H1 (cell line): Measurements from ENCODE around the gene CNOT8. TPM values are rescaled to one million over a fixed set of nuclear protein-coding genes. Genes with fewer than 3 reads are reported as not detected.
"Not testable (repeated sequence)": the region's sequence is repeated elsewhere in the genome, so short reads cannot be mapped to it uniquely, and the experiment has no call there.

Experiments
- CTCF ChIA-PET: fragments of 300-600 bp; sonication (Branson Sonifier 250); formaldehyde crosslinking; loops from one replicate; lab custom pipeline; 2021; ENCODE audit not compliant: partially characterized antibody; lab: Charles Lee
- POLR2A ChIA-PET: fragments of 300-600 bp; sonication (Branson Sonifier 250); formaldehyde crosslinking; loops from one replicate; lab custom pipeline; 2021; ENCODE audit warnings: inconsistent platforms; ENCODE audit not compliant: partially characterized antibody; lab: Charles Lee
- DNase-seq, 2 experiments: peaks; one replicate each; pipeline versions ENCODE4 v3.0.0 to v3.0.0-alpha.2; 2010 to 2022; ENCODE audit warnings: low spot score in 2 of 2, low read depth in 1 of 2, mixed read lengths in 1 of 2
- FAIRE-seq: peaks from 2 replicates; lab custom pipeline; 2011; peaks lifted over from hg19 to GRCh38; lab: Jason Lieb, UNC
- H2AFZ ChIP-seq: 2 replicates; pipeline ENCODE4 v1.8.1; 2012; ENCODE audit warnings: low read length, inconsistent platforms
- H2AK5ac ChIP-seq: 2 replicates; pipeline ENCODE4 v1.6.1; 2013; ENCODE audit warnings: low read depth, low read length
- H2BK120ac ChIP-seq: replicated peaks from 2 replicates; pipeline ENCODE3; 2013; ENCODE audit warnings: low read depth, low read length, inconsistent platforms
- H2BK12ac ChIP-seq: 2 replicates; pipeline ENCODE4 v1.6.1; 2013; ENCODE audit warnings: low read depth, low read length
- H2BK15ac ChIP-seq: 2 replicates; pipeline ENCODE4 v1.6.1; 2013; ENCODE audit warnings: low read length
- H2BK20ac ChIP-seq: 2 replicates; pipeline ENCODE4 v1.6.1; 2013; ENCODE audit warnings: low read length
- H2BK5ac ChIP-seq: 2 replicates; pipeline ENCODE4 v1.6.1; 2013; ENCODE audit warnings: low read depth, low read length
- H3K14ac ChIP-seq: 2 replicates; pipeline ENCODE4 v1.6.1; 2013; ENCODE audit warnings: inconsistent platforms; ENCODE audit not compliant: insufficient read length
- H3K18ac ChIP-seq: 2 replicates; pipeline ENCODE4 v1.6.1; 2013; ENCODE audit warnings: low read length; ENCODE audit errors: extremely low read depth
- H3K23ac ChIP-seq: 2 replicates; pipeline ENCODE4 v1.6.1; 2013; ENCODE audit warnings: inconsistent platforms; ENCODE audit not compliant: insufficient read length
- H3K23me2 ChIP-seq: 2 replicates; pipeline ENCODE4 v1.6.1; 2013; ENCODE audit warnings: low read depth, low read length
- H3K27ac ChIP-seq: 2 replicates; pipeline ENCODE4 v1.6.1; 2011; ENCODE audit warnings: low read depth, low read length, inconsistent platforms
- H3K27me3 ChIP-seq, 4 experiments: replicated peaks in 1 of 4; 1 replicate in 1 of 4; 2 replicates in 3 of 4; pipeline versions ENCODE4 v1.6.1 to v1.8.1; 2011 to 2013; ENCODE audit warnings: low read length in 3 of 4, mild to moderate bottlenecking in 3 of 4, inconsistent platforms in 2 of 4, mixed read lengths in 2 of 4, moderate library complexity in 1 of 4; ENCODE audit not compliant: control insufficient read depth in 3 of 4, insufficient read depth in 3 of 4; ENCODE audit errors: extremely low read depth in 1 of 4
- H3K36me3 ChIP-seq, 4 experiments: 2 replicates each; pipeline versions ENCODE4 v1.6.1 to v1.8.1; 2011 to 2013; ENCODE audit warnings: mild to moderate bottlenecking in 4 of 4, low read length in 3 of 4, moderate library complexity in 2 of 4, control low read depth in 1 of 4, inconsistent platforms in 1 of 4; ENCODE audit not compliant: insufficient read depth in 4 of 4, control insufficient read depth in 2 of 4
- H3K4ac ChIP-seq: replicated peaks from 2 replicates; pipeline ENCODE3; 2013; ENCODE audit warnings: low read length, low read depth, mixed read lengths, inconsistent platforms; ENCODE audit not compliant: insufficient read length
- H3K4me1 ChIP-seq, 4 experiments: replicated peaks in 1 of 4; 1 replicate in 1 of 4; 2 replicates in 3 of 4; pipeline versions ENCODE4 v1.6.1 to v1.8.1; 2011 to 2013; ENCODE audit warnings: low read length in 3 of 4, inconsistent platforms in 2 of 4, mixed read lengths in 1 of 4; ENCODE audit not compliant: insufficient read depth in 4 of 4, control insufficient read depth in 3 of 4
- H3K4me2 ChIP-seq, 2 experiments: 2 replicates each; pipeline versions ENCODE4 v1.6.1 to v1.8.1; 2011 to 2013; ENCODE audit warnings: low read depth in 2 of 2, low read length in 2 of 2, control low read depth in 1 of 2, inconsistent platforms in 1 of 2, mild to moderate bottlenecking in 1 of 2; ENCODE audit not compliant: insufficient read depth in 1 of 2
- H3K4me3 ChIP-seq, 4 experiments: fragments of 200-600, 300-600 bp in 1 of 4; sonication (generic), shearing (Covaris generic), sonication (Bioruptor Twin) in 1 of 4; 2 replicates each; pipeline versions ENCODE4 v1.5.1 to v1.8.1; 2011 to 2016; ENCODE audit warnings: low read length in 4 of 4, low read depth in 3 of 4, control low read depth in 2 of 4, inconsistent platforms in 2 of 4, mild to moderate bottlenecking in 2 of 4, mixed read lengths in 1 of 4, moderate library complexity in 1 of 4; ENCODE audit not compliant: insufficient read depth in 2 of 4; ENCODE audit errors: extremely low read depth in 1 of 4
- H3K56ac ChIP-seq: replicated peaks from 2 replicates; pipeline ENCODE3; 2013; ENCODE audit warnings: low read depth, mild to moderate bottlenecking, mixed read lengths, low read length, inconsistent platforms; ENCODE audit not compliant: insufficient read length
- H3K79me1 ChIP-seq: 2 replicates; pipeline ENCODE4 v1.6.1; 2013; ENCODE audit warnings: low read depth, low read length, control low read depth
- H3K79me2 ChIP-seq, 2 experiments: 2 replicates each; pipeline versions ENCODE4 v1.6.1 to v1.8.1; 2012 to 2013; ENCODE audit warnings: low read length in 2 of 2, mild to moderate bottlenecking in 2 of 2, inconsistent platforms in 1 of 2; ENCODE audit not compliant: insufficient read depth in 2 of 2, control insufficient read depth in 1 of 2
- H3K9ac ChIP-seq, 4 experiments: replicated peaks in 1 of 4; 1 replicate in 1 of 4; 2 replicates in 3 of 4; pipeline versions ENCODE4 v1.6.1 to v1.8.1; 2011 to 2013; ENCODE audit warnings: low read depth in 3 of 4, low read length in 3 of 4, control low read depth in 2 of 4, mild to moderate bottlenecking in 2 of 4, moderate library complexity in 2 of 4, inconsistent platforms in 1 of 4; ENCODE audit errors: extremely low read depth in 1 of 4
- H3K9me3 ChIP-seq, 2 experiments: 2 replicates each; pipeline versions ENCODE4 v1.6.1 to v1.8.1; 2012 to 2013; ENCODE audit warnings: mild to moderate bottlenecking in 2 of 2, moderate library complexity in 2 of 2, control low read depth in 1 of 2, inconsistent platforms in 1 of 2, low read depth in 1 of 2, low read length in 1 of 2, mixed read lengths in 1 of 2; ENCODE audit not compliant: insufficient read depth in 2 of 2
- H4K20me1 ChIP-seq, 2 experiments: replicated peaks in 1 of 2; 2 replicates each; pipeline versions ENCODE3 to v1.8.1; 2011 to 2013; ENCODE audit warnings: inconsistent platforms in 2 of 2, low read length in 2 of 2, mild to moderate bottlenecking in 1 of 2; ENCODE audit not compliant: insufficient read depth in 2 of 2, control insufficient read depth in 1 of 2
- H4K5ac ChIP-seq: 2 replicates; pipeline ENCODE4 v1.6.1; 2013; ENCODE audit warnings: low read length, low read depth, mixed read lengths, inconsistent platforms; ENCODE audit not compliant: insufficient read length
- H4K8ac ChIP-seq: 2 replicates; pipeline ENCODE4 v1.8.0; 2013; ENCODE audit warnings: mild to moderate bottlenecking, moderate library complexity, low read length, inconsistent platforms; ENCODE audit not compliant: insufficient read depth; ENCODE audit errors: extremely low read depth
- H4K91ac ChIP-seq: replicated peaks from 2 replicates; pipeline ENCODE3; 2013; ENCODE audit warnings: low read length, mixed read lengths, inconsistent platforms; ENCODE audit not compliant: insufficient read length
- EGR1 ChIP-seq: IDR thresholded peaks from 2 replicates; pipeline ENCODE4 v1.6.1; 2011; ENCODE audit warnings: low read depth, low read length, borderline replicate concordance
- TAF1 ChIP-seq: IDR thresholded peaks from 2 replicates; pipeline ENCODE4 v1.6.1; 2011; ENCODE audit warnings: mild to moderate bottlenecking, low read depth, low read length
- WGBS, 2 experiments: shearing (Covaris generic) in 1 of 2; methylation state at CpG; one replicate each; pipeline versions ENCODE4 v1.1.6 to v1.1.7; 2013 to 2015; ENCODE audit warnings: low lambda C conversion rate in 2 of 2, mixed read lengths in 2 of 2, inconsistent platforms in 1 of 2, low coverage in 1 of 2, missing lambda C conversion rate in 1 of 2; ENCODE audit not compliant: insufficient replicate concordance in 2 of 2, insufficient coverage in 1 of 2, insufficient read length in 1 of 2; ENCODE audit errors: extremely low coverage in 1 of 2, missing lambda C conversion rate in 1 of 2; 5-methylcytosine and 5-hydroxymethylcytosine counted together
- polyA plus RNA-seq, 7 experiments: library from polyadenylated mRNA; depleted of rRNA in 3 of 7; stranded (reverse) in 5 of 7; unstranded in 2 of 7; fragments of >200 nt in 5 of 7; fragments of 200-250 nt in 2 of 7; gene quantifications; 1 replicate in 5 of 7; 2 replicates in 1 of 7; 4 replicates in 1 of 7; pipeline versions ENCODE4 v1.2.1 to v1.2.3, GENCODE V29; 2011 to 2013; ENCODE audit warnings: missing spikeins in 2 of 7, mixed read lengths in 2 of 7
- total RNA-seq: library from RNA; stranded (reverse); fragmentation: NEBNext Ultra II Directional; extraction: Animal tissue kit (Norgen Biotek cat#: 25700); gene quantifications from 2 replicates; pipeline ENCODE4 v1.2.1, GENCODE V29; 2021

Gene CNOT8
- total and polyA plus RNA-seq, 2 of the 8 experiments (the other 6 are each of a cell fraction or from before 2014, with no cell fraction given) = 36.4 to 62.9 TPM

GRCh38 chr5:154831451-154831850 lies 27.0 kb upstream of the CNOT8 start (continued):
- TF ChIP-seq EGR1 (no peak), TAF1 (no peak)

- not testable (repeated sequence) for FAIRE-seq
Observed at GRCh38 chr5:154832804-154833203, 25.6 kb upstream of the CNOT8 start.

More at GRCh38 chr5:154832804-154833203, 25.6 kb upstream of the CNOT8 start:
- not testable (repeated sequence) for H2AFZ ChIP-seq, H3K9me3 ChIP-seq, H3K56ac ChIP-seq, H3K27me3 ChIP-seq, H3K9ac ChIP-seq, H4K20me1 ChIP-seq, H2AK5ac ChIP-seq, H3K14ac ChIP-seq, H2BK120ac ChIP-seq, H2BK5ac ChIP-seq, H4K91ac ChIP-seq, H2BK12ac ChIP-seq, H3K79me1 ChIP-seq, H3K23ac ChIP-seq, H3K4me3 ChIP-seq, H2BK20ac ChIP-seq, H3K4me1 ChIP-seq, DNase-seq, H3K18ac ChIP-seq, H3K23me2 ChIP-seq, H3K4ac ChIP-seq, H2BK15ac ChIP-seq, H3K27ac ChIP-seq, H4K5ac ChIP-seq, H3K4me2 ChIP-seq, H4K8ac ChIP-seq, H3K79me2 ChIP-seq
- ChIA-PET POLR2A (interaction anchor here (1.2 kb wide), 1 partner anchor 24 kb away, joined by 5 read pairs; no protein-coding TSS in a partner anchor), CTCF (interaction anchor here (0.5 to 1.8 kb wide), 4 partner anchors 12 to 1886 kb away, joined by 3 to 5 read pairs (median 4); no protein-coding TSS in a partner anchor)
- peaks cover 0 to 17% (median 10%) of the 10 kb centered on the region in 4 experiments; a peak in 7 of 8 replicates for H3K36me3 ChIP-seq
- 96% methylated on average over 3 of the region's 3 CpGs; no CpG with 5 or more reads in 1 of the 2 experiments for WGBS, 2 experiments
